LoVo (cell line): ENCODE measurements around the gene C8A.

Source experiments
- DNase-seq: peaks from one replicate; pipeline ENCODE4 v3.0.0-alpha.2; 2016; ENCODE audit warnings: low spot score

Gene C8A

DNA sequence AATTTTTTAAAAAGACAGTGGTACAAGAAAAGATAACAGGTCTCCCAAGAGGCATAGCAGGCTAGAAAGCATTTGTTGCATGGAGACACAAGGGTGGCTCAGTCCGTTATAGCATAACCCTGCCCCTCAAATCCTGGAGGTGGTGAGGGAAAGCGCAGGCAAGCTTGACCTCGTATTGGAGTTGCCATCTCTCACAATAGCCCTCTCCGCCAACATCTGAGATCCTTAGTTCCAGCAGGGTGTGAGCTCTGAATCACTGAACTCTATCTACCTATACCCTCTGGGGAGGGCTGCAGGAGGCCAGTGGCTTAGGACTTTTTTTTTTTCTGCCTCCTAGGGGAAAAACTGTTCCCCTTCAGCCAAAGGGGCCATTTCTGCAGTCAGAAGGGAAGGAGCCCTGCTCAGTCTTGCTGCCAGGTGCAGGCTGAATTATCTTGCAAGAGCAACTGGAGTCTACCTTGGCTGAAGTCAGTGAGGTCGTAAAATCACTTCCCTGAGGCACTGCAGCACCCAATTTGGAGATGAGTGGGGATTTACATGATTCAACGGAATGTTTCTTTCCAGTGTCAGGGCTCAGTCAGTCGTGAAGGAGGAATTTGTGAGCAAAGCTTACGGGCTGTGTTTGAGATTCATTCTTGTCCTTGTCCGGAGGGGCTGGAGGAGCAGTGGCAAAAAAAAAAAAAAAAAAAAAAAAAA is 17.2 kb upstream of the C8A start:
- no peak for DNase-seq

GRCh38 chr1:56838759-56839158 is 15.8 kb upstream of the C8A start:
- no peak for DNase-seq

DNA sequence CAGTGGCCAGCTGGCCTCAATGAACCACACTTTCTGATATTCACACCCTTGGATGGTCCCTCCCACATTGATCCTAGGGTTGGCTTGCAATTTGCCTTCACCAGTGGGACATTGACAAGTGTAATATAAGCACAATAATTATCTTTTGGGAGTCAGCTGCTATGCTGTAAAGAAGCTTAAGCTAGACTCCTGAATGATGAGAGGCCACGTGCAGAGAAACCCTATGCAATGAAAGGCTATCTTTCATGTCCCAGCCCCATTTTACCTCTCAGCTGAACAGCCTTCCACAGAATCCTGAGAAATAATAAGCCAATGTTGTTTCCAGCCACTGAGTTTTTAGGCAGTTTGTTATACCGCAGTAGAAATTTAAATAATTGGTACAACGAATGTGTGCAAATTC is 11.1 kb upstream of the C8A start:
- no peak for DNase-seq

DNA sequence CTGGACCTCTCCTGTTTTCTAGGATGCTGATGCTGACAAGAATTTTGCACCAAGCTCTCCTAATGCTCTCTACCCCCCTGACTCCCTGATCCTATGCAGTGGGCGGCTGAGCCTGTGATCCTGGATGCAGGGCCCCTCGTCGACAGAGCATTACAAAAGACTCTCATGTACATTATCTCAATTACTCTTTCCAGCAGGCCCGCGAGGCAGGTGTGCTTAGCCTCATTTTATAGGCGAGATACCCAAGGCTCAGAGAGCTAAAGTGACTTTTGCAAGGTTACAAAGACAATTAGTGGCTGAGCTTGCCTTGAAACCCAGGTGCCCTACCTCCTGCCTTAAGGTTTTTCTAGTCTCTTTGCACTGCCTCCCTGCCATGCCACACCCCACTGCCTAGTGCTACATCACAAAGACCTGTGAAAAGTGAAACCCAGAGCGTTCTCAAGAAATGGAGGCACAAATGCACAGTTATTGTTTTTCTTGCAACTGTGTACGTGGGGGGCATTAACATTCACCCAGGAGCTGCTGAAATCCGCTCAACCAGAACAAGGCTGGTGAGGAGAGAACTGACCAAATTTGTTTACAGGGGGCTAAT is 10.0 kb upstream of the C8A start:
- DNase-seq: no peak

- DNase-seq: no peak
These were observed 9.3 kb upstream of the C8A start for GRCh38 chr1:56845343-56845742.

GRCh38 chr1:56849750-56850149 is 4.8 kb upstream of the C8A start:
- no peak for DNase-seq

GRCh38 chr1:56850411-56850810 is 4.2 kb upstream of the C8A start:
- DNase-seq: no peak

GRCh38 chr1:56850922-56851321 is 3.7 kb upstream of the C8A start:
- DNase-seq: no peak

DNA sequence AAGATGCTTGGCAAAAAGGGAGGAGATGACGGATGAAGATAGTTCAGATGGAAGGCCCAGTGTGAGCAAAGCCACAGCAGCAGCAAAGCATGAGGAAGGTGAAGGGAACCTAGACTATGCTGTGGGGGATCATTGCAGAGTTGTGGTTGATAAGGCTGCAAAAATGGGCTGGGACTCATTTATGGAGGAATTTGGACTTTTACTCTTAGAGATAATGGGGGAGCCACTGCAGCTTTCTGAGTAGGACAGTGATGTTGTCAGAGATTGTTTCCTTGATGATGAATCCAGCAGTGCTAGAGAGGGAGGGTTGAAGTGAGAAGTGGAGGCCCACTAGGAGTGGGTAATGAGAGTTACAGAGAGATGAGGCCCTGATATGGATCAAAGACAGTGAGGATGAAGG is 2.1 kb upstream of the C8A start:
- DNase-seq: no peak

- DNase-seq: no peak
These were observed 593 bp downstream of the C8A start for GRCh38 chr1:56855190-56855589.

- no peak for DNase-seq
These were observed 1.6 kb downstream of the C8A start for GRCh38 chr1:56856186-56856585.

DNA sequence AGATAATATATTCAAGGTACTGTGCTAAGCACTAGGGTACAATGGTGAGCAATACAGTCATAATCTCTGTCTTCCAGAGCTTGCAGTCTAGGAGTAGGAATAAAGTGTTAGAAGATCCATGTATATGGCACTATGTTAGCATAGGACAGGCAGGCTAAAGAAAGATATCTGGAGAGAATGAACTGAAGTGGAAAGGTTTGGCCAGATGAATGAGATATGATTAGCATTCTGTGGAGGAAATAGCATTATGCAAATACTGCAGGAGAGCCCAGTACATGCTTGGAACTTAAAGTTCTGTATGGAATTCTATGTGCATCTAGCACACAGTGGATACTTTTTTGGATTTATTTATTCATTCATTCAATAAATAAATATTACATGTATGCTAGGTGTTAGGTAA is 4.7 kb downstream of the C8A start:
- DNase-seq: no peak

DNA sequence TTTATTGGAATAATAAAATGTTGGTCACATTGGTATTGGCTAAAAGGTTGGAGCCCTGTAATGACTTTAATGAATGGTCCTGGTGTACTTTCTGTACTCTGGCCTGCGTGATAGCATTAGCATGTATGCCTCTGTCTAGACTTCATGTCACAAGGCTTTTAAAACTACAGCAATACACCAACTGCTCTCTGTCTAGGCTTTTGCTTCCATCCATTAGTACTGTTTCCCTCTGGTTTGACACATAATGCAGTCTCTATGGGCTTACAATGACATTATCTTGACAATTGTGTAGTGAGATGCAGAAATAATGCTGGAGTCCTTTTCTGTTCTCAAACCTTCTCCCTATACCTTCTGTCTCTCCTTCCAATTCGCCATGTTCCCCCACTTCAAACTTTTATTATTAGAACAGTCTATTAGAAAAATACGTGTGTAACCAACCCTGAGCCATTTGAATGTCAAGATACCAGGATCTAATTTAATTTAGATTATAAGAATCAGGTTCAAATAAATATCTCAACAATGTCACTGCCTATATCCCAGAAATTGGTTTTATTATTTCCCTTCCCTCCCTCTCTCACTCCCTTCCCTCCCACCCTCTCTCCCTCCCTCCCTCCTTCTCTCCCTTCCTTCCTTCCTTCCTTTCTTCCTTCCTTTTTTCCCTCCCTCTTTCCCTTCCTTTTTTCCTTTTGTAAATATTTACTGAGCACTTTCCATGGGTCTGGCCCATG is 8.8 kb downstream of the C8A start:
- DNase-seq: no peak

GRCh38 chr1:56864430-56864829 is 9.8 kb downstream of the C8A start:
- no peak for DNase-seq

GRCh38 chr1:56866656-56867055 is 12.1 kb downstream of the C8A start:
- no peak for DNase-seq

DNA sequence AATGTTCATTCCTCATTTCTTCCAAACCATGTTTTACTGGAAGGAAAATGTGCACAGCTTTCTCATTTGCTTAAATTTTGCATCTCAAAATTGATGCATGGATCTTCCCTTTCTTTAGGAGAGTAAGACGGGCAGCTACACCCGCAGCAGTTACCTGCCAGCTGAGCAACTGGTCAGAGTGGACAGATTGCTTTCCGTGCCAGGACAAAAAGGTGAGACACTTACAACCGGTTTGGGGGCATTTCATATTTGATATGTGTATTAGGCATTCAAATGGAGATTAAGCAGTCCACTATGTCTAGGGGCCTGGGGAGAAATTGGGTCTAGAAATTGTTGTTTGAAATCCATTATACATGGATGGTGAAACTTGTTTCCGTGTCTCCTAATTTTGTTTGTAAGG is 12.9 kb downstream of the C8A start:
- no peak for DNase-seq

DNA sequence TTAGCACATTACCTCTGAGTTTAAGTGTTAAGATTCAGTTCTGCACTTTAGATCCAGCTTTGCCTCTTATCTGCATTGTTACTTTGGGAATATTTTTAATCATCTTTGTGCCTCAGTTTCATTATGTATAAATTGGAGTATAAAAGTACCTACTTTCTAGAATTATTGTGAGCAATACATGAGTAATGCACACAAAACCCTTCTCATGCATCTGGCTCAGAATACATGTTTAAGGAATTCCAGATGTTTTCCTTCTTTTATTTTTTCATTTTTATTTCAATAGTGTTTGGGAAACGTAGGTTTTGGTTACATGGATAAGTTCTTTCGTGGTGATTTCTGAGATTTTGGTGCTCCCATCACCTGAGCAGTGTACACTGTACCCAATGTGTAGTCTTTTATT is 14.2 kb downstream of the C8A start:
- no peak for DNase-seq

- DNase-seq: no peak
These were observed 18.0 kb downstream of the C8A start for GRCh38 chr1:56872597-56872996.

DNA sequence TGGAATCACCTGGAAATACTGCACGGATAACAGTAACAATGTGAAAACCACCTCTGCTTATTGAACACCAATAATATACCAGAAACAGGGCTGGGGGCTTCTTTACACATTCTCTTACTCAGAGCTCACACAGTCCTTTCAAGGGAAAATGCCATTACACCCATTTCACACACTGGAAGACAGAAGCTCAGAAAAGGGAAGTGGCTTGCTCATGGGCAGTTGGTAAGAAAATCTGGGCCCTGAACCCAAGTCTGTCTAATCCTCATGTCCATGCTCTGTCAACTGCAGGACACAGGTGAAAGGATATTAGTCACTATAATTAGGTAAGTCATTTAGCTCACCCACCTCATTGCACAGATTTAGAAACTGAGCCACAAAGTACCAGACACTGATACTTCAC is 18.6 kb downstream of the C8A start:
- no peak for DNase-seq

GRCh38 chr1:56874689-56875088 is 20.1 kb downstream of the C8A start:
- DNase-seq: no peak

DNA sequence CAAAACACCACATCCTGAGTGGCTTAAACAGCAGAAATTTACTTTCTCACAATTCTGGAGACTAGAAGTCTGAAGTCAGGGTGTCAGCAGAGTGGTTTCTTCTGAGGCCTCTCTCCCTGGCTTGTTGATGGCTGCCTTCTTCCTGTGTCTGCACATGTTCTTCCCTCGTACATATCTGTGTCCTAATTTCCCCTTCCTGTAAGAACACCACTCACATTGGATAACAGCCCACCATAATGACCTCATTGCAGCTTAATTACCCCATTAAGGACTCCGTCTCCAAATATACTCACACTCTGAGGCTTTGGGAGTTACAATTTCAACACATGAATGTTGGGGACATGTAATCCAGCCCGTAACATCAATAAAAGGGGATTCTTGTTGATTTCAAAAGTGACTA is 23.4 kb downstream of the C8A start:
- no peak for DNase-seq

DNA sequence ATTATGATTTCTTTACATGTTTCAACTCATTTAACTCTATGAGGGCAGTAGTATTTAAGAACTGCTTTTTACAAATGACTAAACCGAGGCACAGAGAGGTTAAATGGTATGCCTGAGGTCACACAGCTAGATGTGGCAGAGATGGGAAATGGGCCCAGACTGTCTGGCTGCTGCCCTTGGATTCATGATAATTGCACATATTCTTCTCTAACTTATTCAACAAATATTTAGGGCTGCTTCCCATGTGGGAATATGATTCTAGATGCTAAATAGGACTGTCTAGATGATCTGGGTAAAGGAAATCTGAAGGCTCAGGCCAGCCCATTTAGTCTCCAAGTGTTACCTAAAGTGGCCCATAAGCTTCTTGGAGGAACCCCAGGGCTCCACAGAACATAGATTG is 26.2 kb downstream of the C8A start:
- DNase-seq: no peak

- no peak for DNase-seq
These were observed 26.8 kb downstream of the C8A start for GRCh38 chr1:56881417-56881816.

DNA sequence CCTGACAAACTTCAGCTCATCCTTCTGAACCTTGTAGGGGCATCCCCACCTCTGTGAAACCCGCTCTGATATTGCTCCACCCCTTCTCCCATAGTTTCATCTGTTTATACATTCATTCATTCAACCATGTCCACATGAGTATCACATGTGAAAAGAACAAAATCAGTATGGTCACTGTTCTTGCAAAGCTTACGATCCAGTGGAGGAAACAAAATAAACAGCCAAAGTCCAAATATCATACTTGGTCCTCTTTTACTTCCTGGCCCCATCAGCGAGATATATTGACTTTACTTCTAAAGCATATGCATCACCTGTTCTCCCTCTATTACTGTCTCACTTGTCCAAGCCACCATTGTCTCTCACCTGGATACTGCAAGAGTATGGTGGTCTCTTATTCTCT is 35.6 kb downstream of the C8A start:
- no peak for DNase-seq
